Spleen (tissue), 11 donors: Measurements from ENCODE around the gene CLASRP. TPM values are rescaled to one million over a fixed set of nuclear protein-coding genes. Genes with fewer than 3 reads are reported as not detected.
"Not testable (repeated sequence)": the region's sequence is repeated elsewhere in the genome, so short reads cannot be mapped to it uniquely, and the experiment has no call there.

ENCODE experiments used
- DNase-seq: peaks from one replicate; pipeline ENCODE4 v3.0.0-alpha.2; 2020
- H3K27ac ChIP-seq, 8 donors: fragments of 200-600 bp; sonication (generic) in 7 of 8; 1 replicate in 4 of 8; 2 replicates in 4 of 8; pipeline versions ENCODE4 v1.5.0 to v1.8.0; 2016 to 2021; ENCODE audit warnings: inconsistent platforms in 4 of 8, mild to moderate bottlenecking in 4 of 8, moderate library complexity in 1 of 8
- H3K27me3 ChIP-seq, 7 donors: fragments of 200-600 bp; sonication (generic) in 6 of 7; replicated peaks in 1 of 7; 1 replicate in 4 of 7; 2 replicates in 3 of 7; pipeline versions ENCODE4 v1.5.0 to v1.8.0; 2016 to 2021; ENCODE audit warnings: inconsistent platforms in 3 of 7, mild to moderate bottlenecking in 1 of 7
- H3K36me3 ChIP-seq, 6 donors: fragments of 200-600 bp; sonication (generic) in 5 of 6; 1 replicate in 4 of 6; 2 replicates in 2 of 6; pipeline versions ENCODE4 v1.5.0 to v1.8.0; 2016 to 2021; ENCODE audit warnings: inconsistent platforms in 2 of 6
- H3K4me1 ChIP-seq, 6 donors: fragments of 200-600 bp; sonication (generic) in 5 of 6; 1 replicate in 3 of 6; 2 replicates in 3 of 6; pipeline versions ENCODE4 v1.5.0 to v1.8.0; 2016 to 2021; ENCODE audit warnings: inconsistent platforms in 3 of 6
- H3K4me3 ChIP-seq, 8 donors: fragments of 200-600 bp; sonication (generic) in 7 of 8; 1 replicate in 4 of 8; 2 replicates in 4 of 8; pipeline versions ENCODE4 v1.5.0 to v1.8.0; 2016 to 2021; ENCODE audit warnings: inconsistent platforms in 4 of 8, mild to moderate bottlenecking in 4 of 8, moderate library complexity in 2 of 8
- H3K9me3 ChIP-seq, 8 donors: fragments of 200-600 bp; sonication (generic) in 7 of 8; 1 replicate in 4 of 8; 2 replicates in 4 of 8; pipeline versions ENCODE4 v1.5.0 to v1.8.0; 2016 to 2021; ENCODE audit warnings: inconsistent platforms in 4 of 8
- POLR2A ChIP-seq, 3 donors: fragments of 450-650 bp; IDR thresholded peaks; one replicate each; pipeline ENCODE4 v1.5.1; 2017; ENCODE audit warnings: antibody characterized with exemption in 3 of 3, mild to moderate bottlenecking in 1 of 3
- POLR2AphosphoS5 ChIP-seq, 3 donors: sonication (generic); formaldehyde crosslinking; IDR thresholded peaks; one replicate each; pipeline ENCODE4 v1.5.1; 2017; ENCODE audit warnings: antibody characterized with exemption in 3 of 3
- WGBS, 5 donors: extraction: QIAGEN DNeasy Blood & Tissue Kit in 3 of 5; methylation state at CpG; one replicate each; pipeline versions ENCODE4 v1.1.5 to v1.1.7; 2013 to 2018; 5-methylcytosine and 5-hydroxymethylcytosine counted together
- intact Hi-C: fragments of 100-400 bp; cut with DNase I; formaldehyde crosslinking; loops from one replicate; pipeline ENCODE4 v1.15.0; 2023; ENCODE audit warnings: low total_unique reads
- polyA plus RNA-seq, 3 donors: library from polyadenylated mRNA; stranded (reverse); fragments of 200-250 nt; gene quantifications; one replicate each; pipeline ENCODE4 v1.2.1, GENCODE V29; 2013
- total RNA-seq, 7 donors: library from RNA; depleted of rRNA in 3 of 7; stranded (reverse); fragments of >200 nt in 3 of 7; fragmentation: NEBNext Ultra II Directional in 4 of 7; extraction: Animal tissue kit (Norgen Biotek cat#: 25700) in 4 of 7; gene quantifications; one replicate each; pipeline versions ENCODE4 v1.1.0 to v1.2.1, GENCODE V29; 2016 to 2021
- TF ChIP-seq, protein P1 (sequence below), 11 experiments: fragments of 200-600 bp in 7 of 11; fragments of 450-650 bp in 4 of 11; sonication (generic) in 4 of 11; IDR thresholded peaks in 8 of 11; conservative IDR thresholded peaks in 3 of 11; 1 replicate in 7 of 11; 2 replicates in 4 of 11; pipeline versions ENCODE4 v1.4.0 to v1.8.0; 2016 to 2021; ENCODE audit warnings: antibody characterized with exemption in 11 of 11, inconsistent platforms in 4 of 11, mild to moderate bottlenecking in 1 of 11
- donor health status: healthy with polysubstance abuse.
- donor health status: DM: no; HTN: no; CAD: no; lungs with moderate emphysema.
- donor health status: DM: no; HTN: no; CAD: no.
- donor health status: Bipolar disorder and iron deficiency.
- donor health status: healthy.
- donor health status: DM: no; HTN: no; CAD: no.
- donor health status: DM: yes; HTN: yes; CAD: no.

CLASRP gene
- total and polyA plus RNA-seq, 10 donors = 61.3 to 215 (median 145) TPM

DNA sequence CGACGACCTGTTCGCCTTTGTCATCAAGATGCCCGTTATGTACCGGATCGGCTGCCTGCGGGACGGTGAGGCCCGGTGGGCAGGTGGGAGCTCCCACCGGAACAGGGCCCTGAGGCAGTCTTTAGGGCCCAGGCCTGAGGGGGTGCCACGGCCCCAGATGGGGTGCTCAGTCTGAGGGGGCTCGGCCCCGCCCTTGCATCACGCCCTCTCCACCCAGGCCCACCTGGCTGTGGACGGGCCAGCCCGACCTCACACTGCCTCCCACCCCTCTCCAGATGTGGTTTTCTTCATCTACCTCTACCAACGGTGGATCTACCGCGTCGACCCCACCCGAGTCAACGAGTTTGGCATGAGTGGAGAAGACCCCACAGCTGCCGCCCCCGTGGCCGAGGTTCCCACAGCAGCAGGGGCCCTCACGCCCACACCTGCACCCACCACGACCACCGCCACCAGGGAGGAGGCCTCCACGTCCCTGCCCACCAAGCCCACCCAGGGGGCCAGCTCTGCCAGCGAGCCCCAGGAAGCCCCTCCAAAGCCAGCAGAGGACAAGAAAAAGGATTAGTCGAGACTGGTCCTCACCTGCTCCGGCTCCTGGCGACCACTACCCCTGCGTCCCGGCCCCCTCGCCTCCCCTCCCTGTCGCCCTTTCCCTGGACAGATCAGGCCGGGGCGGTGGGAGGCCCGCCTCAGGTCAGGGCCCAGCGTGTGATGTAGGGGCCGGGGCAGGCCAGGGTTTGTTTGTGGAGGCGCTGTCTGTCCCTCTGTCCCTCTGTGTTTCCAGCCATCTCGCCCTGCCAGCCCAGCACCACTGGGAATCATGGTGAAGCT, 46.3 kb upstream of the CLASRP start:
- DNase-seq = no peak
- Histone ChIP-seq H3K9me3 (no peaks in the 10 kb centered on the region), H3K27ac (no peak overlapping the region), H3K4me1 (peaks cover 0 to 23% (median 10%) of the 10 kb centered on the region in 6 donors), H3K4me3 (no peak overlapping the region), H3K27me3 (no peaks in the 10 kb centered on the region), H3K36me3 (peaks cover 4 to 69% (median 55%) of the 10 kb centered on the region in 6 donors)
- intact Hi-C loops = no loop called here
- WGBS, 5 donors = 89 to 95% (median 90%) methylated on average over 19 to 44 of the region's 44 CpGs
- TF ChIP-seq POLR2AphosphoS5 (IDR thresholded peaks at IDR 0.05) (peak in 2 of 3 donors; percentile 19 to 46), POLR2A (IDR thresholded peaks at IDR 0.05) (no peak)
- TF ChIP-seq, protein P1, sequence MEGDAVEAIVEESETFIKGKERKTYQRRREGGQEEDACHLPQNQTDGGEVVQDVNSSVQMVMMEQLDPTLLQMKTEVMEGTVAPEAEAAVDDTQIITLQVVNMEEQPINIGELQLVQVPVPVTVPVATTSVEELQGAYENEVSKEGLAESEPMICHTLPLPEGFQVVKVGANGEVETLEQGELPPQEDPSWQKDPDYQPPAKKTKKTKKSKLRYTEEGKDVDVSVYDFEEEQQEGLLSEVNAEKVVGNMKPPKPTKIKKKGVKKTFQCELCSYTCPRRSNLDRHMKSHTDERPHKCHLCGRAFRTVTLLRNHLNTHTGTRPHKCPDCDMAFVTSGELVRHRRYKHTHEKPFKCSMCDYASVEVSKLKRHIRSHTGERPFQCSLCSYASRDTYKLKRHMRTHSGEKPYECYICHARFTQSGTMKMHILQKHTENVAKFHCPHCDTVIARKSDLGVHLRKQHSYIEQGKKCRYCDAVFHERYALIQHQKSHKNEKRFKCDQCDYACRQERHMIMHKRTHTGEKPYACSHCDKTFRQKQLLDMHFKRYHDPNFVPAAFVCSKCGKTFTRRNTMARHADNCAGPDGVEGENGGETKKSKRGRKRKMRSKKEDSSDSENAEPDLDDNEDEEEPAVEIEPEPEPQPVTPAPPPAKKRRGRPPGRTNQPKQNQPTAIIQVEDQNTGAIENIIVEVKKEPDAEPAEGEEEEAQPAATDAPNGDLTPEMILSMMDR (IDR thresholded peaks at IDR 0.05 in 8 of 11, conservative IDR thresholded peaks at IDR 0.05 in 3 of 11) = no peak

DNA sequence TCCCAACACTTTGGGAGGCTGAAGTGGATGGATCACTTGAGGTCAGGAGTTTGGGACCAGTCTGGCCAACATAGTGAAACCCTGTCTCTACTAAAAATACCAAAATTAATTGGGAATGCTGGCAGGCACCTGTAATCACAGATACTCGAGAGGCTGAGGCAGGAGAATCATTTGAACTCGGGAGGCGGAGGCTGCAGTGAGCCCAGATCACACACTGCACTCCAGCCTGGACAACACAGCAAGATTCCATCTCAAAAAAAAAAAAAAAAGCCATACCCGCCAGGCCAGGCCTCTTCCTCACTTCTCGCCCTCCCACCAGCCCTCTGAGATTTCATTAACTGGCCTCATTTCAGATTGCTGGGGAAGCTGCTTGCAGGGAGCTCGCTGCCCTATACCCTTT, 45.3 kb upstream of the CLASRP start:
- Histone ChIP-seq H3K4me1 (peaks cover 0 to 14% (median 10%) of the 10 kb centered on the region in 6 donors), H3K27ac (no peak overlapping the region), H3K4me3 (no peak overlapping the region), H3K36me3 (peaks cover 4 to 60% (median 46%) of the 10 kb centered on the region in 6 donors), H3K9me3 (no peaks in the 10 kb centered on the region), H3K27me3 (no peaks in the 10 kb centered on the region)
- TF ChIP-seq POLR2A (IDR thresholded peaks at IDR 0.05) (no peak), POLR2AphosphoS5 (IDR thresholded peaks at IDR 0.05) (no peak)
- TF ChIP-seq, protein P1 (IDR thresholded peaks at IDR 0.05 in 8 of 11, conservative IDR thresholded peaks at IDR 0.05 in 3 of 11) = no peak
- intact Hi-C loops = no loop called here
- WGBS, 5 donors = 86 to 94% (median 91%) methylated on average over 6 of the region's 6 CpGs
- no peak for DNase-seq

DNA sequence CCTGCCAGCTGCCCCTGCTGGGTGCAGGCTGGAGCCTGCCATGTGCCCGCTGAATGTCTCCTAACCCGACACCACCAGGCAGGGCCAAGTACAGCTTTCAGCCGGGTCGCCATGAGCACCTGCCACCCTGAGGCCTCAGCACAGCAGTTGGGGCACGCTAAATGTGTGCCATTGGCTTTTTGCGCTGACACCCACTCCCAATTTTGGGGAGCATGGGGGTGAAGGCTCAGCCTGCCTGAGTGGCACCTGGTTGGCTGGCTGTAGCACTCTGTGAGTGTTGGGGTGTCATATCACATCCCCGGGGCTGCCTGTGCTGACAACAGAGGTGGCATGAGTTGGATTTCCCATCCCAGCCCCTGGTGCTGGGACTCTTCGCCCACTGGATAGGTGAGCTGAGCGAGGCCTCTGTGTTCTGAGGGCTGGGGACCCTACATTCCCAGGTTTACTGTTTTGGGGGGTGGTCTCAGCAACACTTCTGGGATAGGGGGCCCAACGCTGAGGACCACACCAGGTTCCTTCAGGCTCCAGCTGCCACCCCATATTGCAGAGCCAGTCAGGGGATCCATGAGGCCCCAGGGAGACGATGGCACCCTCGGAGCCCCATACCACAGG, 44.8 kb upstream of the CLASRP start:
- H3K36me3 ChIP-seq = peaks cover 4 to 54% (median 41%) of the 10 kb centered on the region in 6 donors
- intact Hi-C loops = no loop called here
- peak in 2 of 3 donors; percentile 14 to 58 for TF ChIP-seq POLR2AphosphoS5 (IDR thresholded peaks at IDR 0.05)
- TF ChIP-seq POLR2A (IDR thresholded peaks at IDR 0.05) = no peak
- H3K4me1 ChIP-seq = peaks cover 0 to 9% (median 5%) of the 10 kb centered on the region in 6 donors
- H3K27me3 ChIP-seq = no peaks in the 10 kb centered on the region
- H3K27ac ChIP-seq = peak overlapping the region in 1 of 8 donors; percentile 4
- DNase-seq = no peak
- H3K9me3 ChIP-seq = no peaks in the 10 kb centered on the region
- H3K4me3 ChIP-seq = no peak overlapping the region
- 89 to 95% (median 92%) methylated on average over 8 to 12 of the region's 12 CpGs for WGBS, 5 donors

DNA sequence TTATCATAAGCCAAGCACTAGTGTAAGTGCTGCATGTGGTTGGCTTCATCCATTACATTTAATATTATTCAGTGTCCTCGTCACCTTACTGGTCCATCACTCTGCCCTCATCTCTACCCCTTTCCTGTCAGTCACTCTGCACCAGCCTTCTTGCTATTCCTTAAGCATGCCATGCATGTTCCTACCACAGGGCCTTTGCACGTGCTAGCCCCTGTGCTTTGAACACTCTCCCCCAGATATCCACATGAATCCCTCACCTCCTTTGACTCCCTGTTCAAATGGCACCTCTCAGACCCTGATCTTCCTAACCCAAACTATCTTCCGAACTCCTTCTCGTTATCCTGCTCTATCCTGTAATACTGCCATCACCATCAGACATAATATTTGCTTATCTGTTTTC, 40.8 kb upstream of the CLASRP start:
- Histone ChIP-seq H3K9me3 (no peaks in the 10 kb centered on the region), H3K27me3 (no peaks in the 10 kb centered on the region), H3K36me3 (peaks cover 0 to 19% (median 5%) of the 10 kb centered on the region in 6 donors), H3K4me3 (no peak overlapping the region), H3K27ac (no peak overlapping the region), H3K4me1 (peaks cover 8 to 20% (median 18%) of the 10 kb centered on the region in 6 donors)
- TF ChIP-seq POLR2A (IDR thresholded peaks at IDR 0.05) (no peak), POLR2AphosphoS5 (IDR thresholded peaks at IDR 0.05) (no peak)
- TF ChIP-seq, protein P1 (IDR thresholded peaks at IDR 0.05 in 8 of 11, conservative IDR thresholded peaks at IDR 0.05 in 3 of 11) = no peak
- DNase-seq = no peak
- intact Hi-C loops = no loop called here
- 90 to 96% (median 93%) methylated on average over 4 of the region's 4 CpGs for WGBS, 5 donors

DNA sequence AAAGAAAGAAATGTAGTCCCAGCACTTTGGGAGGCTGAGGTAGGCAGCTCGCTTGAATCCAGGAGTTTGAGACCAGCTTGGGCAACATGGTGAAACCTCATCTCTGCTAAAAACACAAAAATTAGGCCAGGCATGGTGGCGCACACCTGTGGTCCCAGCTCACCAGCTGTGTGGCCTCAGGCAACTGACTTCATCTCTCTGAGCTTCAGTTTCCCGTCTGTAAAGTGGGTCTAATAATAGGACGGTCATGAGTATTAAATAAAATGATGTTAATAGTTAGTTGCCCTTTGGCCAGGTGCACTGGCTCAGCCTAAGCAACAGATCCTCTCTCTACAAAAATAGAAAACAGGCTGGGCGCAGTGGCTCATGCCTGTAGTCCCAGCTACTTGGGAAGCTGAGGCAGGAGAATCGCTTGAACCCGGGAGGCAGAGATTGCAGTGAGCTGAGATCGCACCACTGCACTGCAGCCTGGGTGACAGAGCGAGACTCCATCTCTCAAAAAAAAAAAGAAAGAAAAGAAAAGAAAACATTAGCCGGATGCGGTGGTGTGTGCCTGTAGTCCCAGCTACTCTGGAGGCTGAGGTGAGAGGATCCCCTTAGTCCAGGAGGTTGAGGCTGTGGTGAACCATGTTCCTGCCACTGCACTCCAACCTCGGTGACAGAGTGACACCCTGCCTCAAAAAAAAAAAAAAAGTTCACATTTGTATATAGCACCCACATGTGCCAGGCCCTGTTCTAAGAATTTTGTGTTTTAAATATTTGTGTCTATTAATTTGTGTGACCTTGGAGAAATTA, 39.5 kb upstream of the CLASRP start:
- H3K27me3 ChIP-seq, H3K27ac ChIP-seq, H3K9me3 ChIP-seq, intact Hi-C loops, H3K4me3 ChIP-seq, DNase-seq: not testable (repeated sequence)
- peaks cover 8 to 21% (median 19%) of the 10 kb centered on the region in 6 donors for H3K4me1 ChIP-seq
- H3K36me3 ChIP-seq = peaks cover 0 to 19% (median 7%) of the 10 kb centered on the region in 6 donors
- 69 to 88% (median 78%) methylated on average over 12 of the region's 12 CpGs for WGBS, 5 donors

DNA sequence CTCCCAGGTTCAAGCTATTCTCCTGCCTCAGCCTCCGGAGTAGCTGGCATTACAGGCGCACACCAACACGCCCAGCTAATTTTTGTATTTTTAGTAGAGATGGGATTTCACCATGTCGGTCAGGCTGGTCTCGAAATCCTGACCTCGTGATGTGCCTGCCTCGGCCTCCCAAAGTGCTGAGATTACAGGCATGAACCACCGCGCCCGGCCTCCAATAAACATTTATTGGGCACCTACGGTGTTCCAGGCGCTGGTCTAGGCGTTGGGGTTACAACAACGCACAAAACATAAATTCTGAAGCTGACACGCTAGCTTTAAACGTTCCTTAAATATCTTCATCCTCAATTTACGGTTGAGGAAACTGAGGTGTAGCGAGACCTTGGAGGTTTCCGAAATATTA, 38.2 kb upstream of the CLASRP start:
- H3K4me3 ChIP-seq = peak overlapping the region in 7 of 8 donors; percentile 15 to 91 (median 77)
- H3K9me3 ChIP-seq, intact Hi-C loops, DNase-seq, H3K27me3 ChIP-seq: not testable (repeated sequence)
- WGBS, 5 donors = 68 to 77% (median 69%) methylated on average over 19 of the region's 19 CpGs
- peak overlapping the region in 7 of 8 donors; percentile 84 to 100 (median 100) for H3K27ac ChIP-seq
- peaks cover 8 to 30% (median 19%) of the 10 kb centered on the region in 6 donors for H3K4me1 ChIP-seq
- H3K36me3 ChIP-seq = peaks cover 0 to 31% (median 17%) of the 10 kb centered on the region in 6 donors
